H9 (cell line): Measurements from ENCODE around the gene HHLA2. TPM values are rescaled to one million over a fixed set of nuclear protein-coding genes. Genes with fewer than 3 reads are reported as not detected.

Source experiments
- DNase-seq: peaks from one replicate; pipeline ENCODE4 v3.0.0-alpha.2; 2017
- H2AFZ ChIP-seq: one replicate; pipeline ENCODE4 v1.6.1; 2013; ENCODE audit warnings: mild to moderate bottlenecking, low read length, control low read depth, moderate library complexity
- H2AK5ac ChIP-seq: 2 replicates; pipeline ENCODE4 v1.6.1; 2013; ENCODE audit warnings: low read length, control low read depth, mixed read lengths; ENCODE audit not compliant: insufficient read length
- H2BK120ac ChIP-seq: one replicate; pipeline ENCODE4 v1.6.1; 2013; ENCODE audit warnings: low read depth, mild to moderate bottlenecking, low read length, control low read depth, inconsistent platforms; ENCODE audit not compliant: poor library complexity, severe bottlenecking
- H2BK12ac ChIP-seq: 2 replicates; pipeline ENCODE4 v1.6.1; 2013; ENCODE audit warnings: low read length, control low read depth, mixed read lengths, low read depth; ENCODE audit not compliant: insufficient read length
- H2BK15ac ChIP-seq: 2 replicates; pipeline ENCODE4 v1.6.1; 2013; ENCODE audit warnings: low read depth, low read length, control low read depth
- H2BK20ac ChIP-seq: one replicate; pipeline ENCODE4 v1.6.1; 2013; ENCODE audit warnings: low read depth, mild to moderate bottlenecking, low read length, control low read depth, inconsistent platforms; ENCODE audit not compliant: poor library complexity, severe bottlenecking
- H2BK5ac ChIP-seq: 2 replicates; pipeline ENCODE4 v1.6.1; 2013; ENCODE audit warnings: low read length, control low read depth, mixed read lengths; ENCODE audit not compliant: insufficient read length
- H3K14ac ChIP-seq: 2 replicates; pipeline ENCODE4 v1.6.1; 2013; ENCODE audit warnings: low read length, control low read depth; ENCODE audit not compliant: insufficient read depth
- H3K18ac ChIP-seq: 2 replicates; pipeline ENCODE4 v1.6.1; 2013; ENCODE audit warnings: low read depth, mild to moderate bottlenecking, mixed read lengths, low read length, control low read depth; ENCODE audit not compliant: insufficient read length
- H3K23ac ChIP-seq: 2 replicates; pipeline ENCODE4 v1.6.1; 2013; ENCODE audit warnings: low read length, control low read depth, mixed read lengths, low read depth; ENCODE audit not compliant: insufficient read length
- H3K23me2 ChIP-seq: 2 replicates; pipeline ENCODE4 v1.6.1; 2013; ENCODE audit warnings: low read depth, mild to moderate bottlenecking, mixed read lengths, low read length, control low read depth; ENCODE audit not compliant: insufficient read length, poor library complexity, severe bottlenecking
- H3K27ac ChIP-seq: 2 replicates; pipeline ENCODE4 v1.5.1; 2013; ENCODE audit warnings: low read length, control low read depth, mixed read lengths, low read depth; ENCODE audit not compliant: insufficient read length
- H3K27me3 ChIP-seq: 2 replicates; pipeline ENCODE4 v1.6.1; 2013; ENCODE audit warnings: low read length, control low read depth, inconsistent platforms; ENCODE audit not compliant: insufficient read depth
- H3K4ac ChIP-seq: 2 replicates; pipeline ENCODE4 v1.6.1; 2013; ENCODE audit warnings: low read depth, mild to moderate bottlenecking, control low read depth, inconsistent platforms, low read length, moderate library complexity
- H3K4me1 ChIP-seq: 2 replicates; pipeline ENCODE4 v1.6.1; 2013; ENCODE audit warnings: low read length, control low read depth, inconsistent platforms; ENCODE audit not compliant: insufficient read depth
- H3K4me2 ChIP-seq: 2 replicates; pipeline ENCODE4 v1.6.1; 2013; ENCODE audit warnings: low read length, control low read depth, mixed read lengths; ENCODE audit not compliant: insufficient read length, insufficient read depth
- H3K56ac ChIP-seq: 2 replicates; pipeline ENCODE4 v1.6.1; 2013; ENCODE audit warnings: low read depth, mild to moderate bottlenecking, mixed read lengths, low read length, control low read depth; ENCODE audit not compliant: insufficient read length
- H3K79me1 ChIP-seq: 2 replicates; pipeline ENCODE4 v1.6.1; 2013; ENCODE audit warnings: low read depth, mild to moderate bottlenecking, moderate library complexity, low read length, control low read depth, inconsistent platforms; ENCODE audit not compliant: insufficient read depth, poor library complexity, severe bottlenecking
- H3K79me2 ChIP-seq: 2 replicates; pipeline ENCODE4 v1.6.1; 2013; ENCODE audit warnings: low read length, control low read depth, inconsistent platforms; ENCODE audit not compliant: insufficient read depth
- H3K9ac ChIP-seq: 2 replicates; pipeline ENCODE4 v1.6.1; 2013; ENCODE audit warnings: low read length, control low read depth, mixed read lengths; ENCODE audit not compliant: insufficient read length; ENCODE audit errors: extremely low read depth
- H3K9me3 ChIP-seq: one replicate; pipeline ENCODE4 v1.6.1; 2013; ENCODE audit warnings: low read depth, low read length, inconsistent platforms; ENCODE audit not compliant: control insufficient read depth
- H3T11ph ChIP-seq: one replicate; pipeline ENCODE4 v1.6.1; 2013; ENCODE audit warnings: mild to moderate bottlenecking, low read length, control low read depth, inconsistent platforms
- H4K20me1 ChIP-seq: one replicate; pipeline ENCODE4 v1.6.1; 2013; ENCODE audit not compliant: control insufficient read depth, insufficient read length, insufficient read depth
- H4K5ac ChIP-seq: 2 replicates; pipeline ENCODE4 v1.6.1; 2013; ENCODE audit warnings: low read depth, mild to moderate bottlenecking, mixed read lengths, low read length, control low read depth; ENCODE audit not compliant: insufficient read length
- H4K8ac ChIP-seq: replicated peaks from 2 replicates; pipeline ENCODE4 v1.6.1; 2013; ENCODE audit warnings: low read length, control low read depth, mixed read lengths, low read depth; ENCODE audit not compliant: insufficient read length
- H4K91ac ChIP-seq: 2 replicates; pipeline ENCODE4 v1.6.1; 2013; ENCODE audit warnings: low read depth, mild to moderate bottlenecking, moderate library complexity, mixed read lengths, low read length, control low read depth; ENCODE audit not compliant: insufficient read length
- H3K27ac Mint-ChIP-seq, 3 experiments: 2 replicates in 2 of 3; 3 replicates in 1 of 3; pipeline ENCODE4 v1.8.0; 2020 to 2021; ENCODE audit warnings: mixed read lengths in 3 of 3, mild to moderate bottlenecking in 1 of 3, moderate library complexity in 1 of 3
- H3K27me3 Mint-ChIP-seq: 2 replicates; pipeline ENCODE4 v1.8.0; 2021; ENCODE audit warnings: low read depth, mild to moderate bottlenecking, moderate library complexity, mixed read lengths
- H3K36me3 Mint-ChIP-seq, 3 experiments: 2 replicates in 2 of 3; 3 replicates in 1 of 3; pipeline ENCODE4 v1.8.0; 2020 to 2021; ENCODE audit warnings: low read depth in 3 of 3, mixed read lengths in 3 of 3; ENCODE audit not compliant: insufficient read depth in 1 of 3
- H3K4me1 Mint-ChIP-seq, 2 experiments: 2 replicates each; pipeline ENCODE4 v1.8.0; 2020; ENCODE audit warnings: mixed read lengths in 2 of 2
- H3K4me3 Mint-ChIP-seq, 2 experiments: 2 replicates in 1 of 2; 3 replicates in 1 of 2; pipeline ENCODE4 v1.8.0; 2020 to 2021; ENCODE audit warnings: mild to moderate bottlenecking in 2 of 2, mixed read lengths in 2 of 2, moderate library complexity in 1 of 2
- H3K9me3 Mint-ChIP-seq, 2 experiments: 2 replicates in 1 of 2; 3 replicates in 1 of 2; pipeline ENCODE4 v1.8.0; 2020; ENCODE audit warnings: mild to moderate bottlenecking in 2 of 2, mixed read lengths in 2 of 2, moderate library complexity in 1 of 2
- WGBS: extraction: QIAGEN DNeasy Blood & Tissue Kit; methylation state at CpG from one replicate; pipeline ENCODE4 v1.1.7; 2013; ENCODE audit warnings: missing lambda C conversion rate, low lambda C conversion rate, mixed read lengths; ENCODE audit not compliant: insufficient read length; ENCODE audit errors: extremely low coverage; 5-methylcytosine and 5-hydroxymethylcytosine counted together
- total RNA-seq: library from RNA; stranded (reverse); gene quantifications from 2 replicates; pipeline ENCODE4 v1.2.1, GENCODE V29; 2021
- TF ChIP-seq, protein P1 (sequence below): fragments of 200-600 bp; sonication (generic); conservative IDR thresholded peaks from 3 replicates; pipeline ENCODE4 v1.8.0; 2021; ENCODE audit warnings: antibody characterized with exemption, mild to moderate bottlenecking

The HHLA2 gene
- total RNA-seq, 1 experiment from 2014 or later: not detected

DNA sequence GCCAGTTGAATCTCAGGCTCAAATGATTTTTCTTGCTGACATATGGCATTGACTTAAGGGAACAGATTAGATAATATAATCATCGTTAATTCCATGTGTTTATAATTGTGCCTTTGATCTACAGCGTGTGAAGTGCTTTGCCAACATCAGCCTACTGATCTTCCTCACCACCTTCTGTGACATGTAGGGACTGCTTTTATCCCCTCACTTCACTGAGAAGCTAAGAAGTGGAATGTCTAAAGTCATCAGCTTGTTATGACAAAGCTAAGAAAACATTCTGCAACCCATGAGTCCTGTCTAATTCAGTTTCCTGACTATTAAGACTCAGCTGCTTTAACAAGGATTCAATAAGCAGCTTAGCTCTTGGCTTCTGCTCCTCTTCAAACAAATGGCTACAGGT, 108.0 kb downstream of the HHLA2 start:
- DNase-seq: no peak
- H3K4me2 ChIP-seq: no peak overlapping the region
- peaks cover 15 to 18% of the 10 kb centered on the region in 2 experiments for H3K4me1 Mint-ChIP-seq

More for the DNA sequence above, 108.0 kb downstream of the HHLA2 start:
- H3K27ac ChIP-seq: no peak overlapping the region
- H4K5ac ChIP-seq: no peak overlapping the region
- H3K4me3 Mint-ChIP-seq: no peak overlapping the region
- no peak overlapping the region for H3K14ac ChIP-seq
- H3K27ac Mint-ChIP-seq: no peak overlapping the region
- no peak overlapping the region for H3K9ac ChIP-seq
- H2AK5ac ChIP-seq: no peak overlapping the region
- H3K9me3 Mint-ChIP-seq: no peaks in the 10 kb centered on the region
- H3K79me1 ChIP-seq: no peaks in the 10 kb centered on the region
- no peak overlapping the region for H4K8ac ChIP-seq
- H3K4ac ChIP-seq: no peak overlapping the region
- H3K18ac ChIP-seq: no peak overlapping the region
- H3K79me2 ChIP-seq: no peaks in the 10 kb centered on the region
- H2BK5ac ChIP-seq: no peak overlapping the region
- H4K91ac ChIP-seq: no peak overlapping the region
- TF ChIP-seq, protein P1, sequence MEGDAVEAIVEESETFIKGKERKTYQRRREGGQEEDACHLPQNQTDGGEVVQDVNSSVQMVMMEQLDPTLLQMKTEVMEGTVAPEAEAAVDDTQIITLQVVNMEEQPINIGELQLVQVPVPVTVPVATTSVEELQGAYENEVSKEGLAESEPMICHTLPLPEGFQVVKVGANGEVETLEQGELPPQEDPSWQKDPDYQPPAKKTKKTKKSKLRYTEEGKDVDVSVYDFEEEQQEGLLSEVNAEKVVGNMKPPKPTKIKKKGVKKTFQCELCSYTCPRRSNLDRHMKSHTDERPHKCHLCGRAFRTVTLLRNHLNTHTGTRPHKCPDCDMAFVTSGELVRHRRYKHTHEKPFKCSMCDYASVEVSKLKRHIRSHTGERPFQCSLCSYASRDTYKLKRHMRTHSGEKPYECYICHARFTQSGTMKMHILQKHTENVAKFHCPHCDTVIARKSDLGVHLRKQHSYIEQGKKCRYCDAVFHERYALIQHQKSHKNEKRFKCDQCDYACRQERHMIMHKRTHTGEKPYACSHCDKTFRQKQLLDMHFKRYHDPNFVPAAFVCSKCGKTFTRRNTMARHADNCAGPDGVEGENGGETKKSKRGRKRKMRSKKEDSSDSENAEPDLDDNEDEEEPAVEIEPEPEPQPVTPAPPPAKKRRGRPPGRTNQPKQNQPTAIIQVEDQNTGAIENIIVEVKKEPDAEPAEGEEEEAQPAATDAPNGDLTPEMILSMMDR: no peak
- H3K27me3 ChIP-seq: no peaks in the 10 kb centered on the region
- H3K23me2 ChIP-seq: no peaks in the 10 kb centered on the region
- H2BK12ac ChIP-seq: no peak overlapping the region
- H3K23ac ChIP-seq: no peak overlapping the region
- no peak overlapping the region for H2BK15ac ChIP-seq
- H3T11ph ChIP-seq: no peak overlapping the region
- H2BK120ac ChIP-seq: no peak overlapping the region
- no peak overlapping the region for H2AFZ ChIP-seq
- H4K20me1 ChIP-seq: no peaks in the 10 kb centered on the region
- H3K4me1 ChIP-seq: peaks cover 2% of the 10 kb centered on the region; the same call in 1 of the 2 replicates
- H3K9me3 ChIP-seq: no peaks in the 10 kb centered on the region
- no peaks in the 10 kb centered on the region for H3K27me3 Mint-ChIP-seq
- WGBS: no CpG with 5 or more reads among the region's 2 CpGs
- no peak overlapping the region for H2BK20ac ChIP-seq
- no peak overlapping the region for H3K56ac ChIP-seq
- no peaks in the 10 kb centered on the region for H3K36me3 Mint-ChIP-seq
